HEK293 (cell line): ENCODE results near the gene CHMP4A.

Experiments used
- CTCF ChIA-PET: fragments of 350-600 bp; formaldehyde crosslinking; extraction: SDS; loops from one replicate; lab custom pipeline; 2021; ENCODE audit warnings: antibody characterized with exemption; lab: Yijun Ruan, JAX
- POLR2A ChIA-PET: fragments of 300-600 bp; formaldehyde crosslinking; extraction: SDS; loops from one replicate; lab custom pipeline; 2020; ENCODE audit warnings: antibody characterized with exemption, inconsistent platforms; lab: Yijun Ruan, JAX
- H3K27ac ChIP-seq: fragments of 200-500 bp; sonication (Bioruptor generic); 2 replicates; pipeline ENCODE4 v1.5.1; 2014; ENCODE audit warnings: low read depth, low read length, control low read depth, inconsistent platforms; ENCODE audit errors: extremely low read depth
- H3K36me3 ChIP-seq, 2 experiments: fragments of 200-500 bp in 1 of 2; sonication (Bioruptor generic) in 1 of 2; 1 replicate in 1 of 2; 2 replicates in 1 of 2; pipeline ENCODE4 v1.5.1; 2014 to 2017; ENCODE audit warnings: inconsistent platforms in 2 of 2, low read length in 2 of 2; ENCODE audit not compliant: control insufficient read depth in 2 of 2, insufficient read depth in 1 of 2
- H3K4me1 ChIP-seq: fragments of 200-500 bp; sonication (Bioruptor generic); 2 replicates; pipeline ENCODE4 v1.5.1; 2014; ENCODE audit warnings: mild to moderate bottlenecking, low read length, inconsistent platforms; ENCODE audit not compliant: control insufficient read depth, insufficient read depth
- H3K4me3 ChIP-seq: 2 replicates; pipeline ENCODE4 v1.5.1; 2011; ENCODE audit warnings: low read depth, mild to moderate bottlenecking, control low read depth, low read length, moderate library complexity
- H3K9me3 ChIP-seq: fragments of 200-500 bp; sonication (Bioruptor generic); 2 replicates; pipeline ENCODE4 v1.5.1; 2014; ENCODE audit warnings: low read depth, low read length, inconsistent platforms; ENCODE audit not compliant: control insufficient read depth, insufficient read depth
- AEBP2 ChIP-seq: fragments of 450-650 bp; formaldehyde crosslinking; IDR thresholded peaks from 2 replicates; pipeline ENCODE4 v1.5.1; 2016; ENCODE audit warnings: missing biosample characterization, missing genetic modification characterization, borderline replicate concordance
- GFI1B ChIP-seq: fragments of 450-650 bp; formaldehyde crosslinking; IDR thresholded peaks from 2 replicates; pipeline ENCODE4 v1.5.1; 2016; ENCODE audit warnings: missing biosample characterization, missing genetic modification characterization
- HOXD13 ChIP-seq: sonication (generic); formaldehyde crosslinking; IDR thresholded peaks from 2 replicates; pipeline ENCODE4 v1.8.0; 2022; ENCODE audit warnings: missing genetic modification reagents, borderline replicate concordance
- KLF1 ChIP-seq: fragments of 450-650 bp; formaldehyde crosslinking; IDR thresholded peaks from 2 replicates; pipeline ENCODE4 v1.5.1; 2016; ENCODE audit warnings: missing biosample characterization, missing genetic modification characterization
- PATZ1 ChIP-seq: fragments of 450-650 bp; formaldehyde crosslinking; IDR thresholded peaks from 2 replicates; pipeline ENCODE4 v1.5.1; 2016; ENCODE audit warnings: missing biosample characterization, missing genetic modification characterization
- SP7 ChIP-seq: fragments of 450-650 bp; formaldehyde crosslinking; IDR thresholded peaks from 2 replicates; pipeline ENCODE4 v1.5.1; 2016; ENCODE audit warnings: missing biosample characterization, missing genetic modification characterization
- ZBTB21 ChIP-seq: fragments of 450-650 bp; formaldehyde crosslinking; IDR thresholded peaks from 2 replicates; pipeline ENCODE4 v1.5.1; 2017; ENCODE audit warnings: missing biosample characterization, missing genetic modification characterization
- ZBTB7A ChIP-seq: fragments of 450-650 bp; formaldehyde crosslinking; IDR thresholded peaks from 2 replicates; pipeline ENCODE4 v1.5.1; 2016; ENCODE audit warnings: low read depth, missing biosample characterization, missing genetic modification characterization
- ZEB2 ChIP-seq: fragments of 450-650 bp; formaldehyde crosslinking; IDR thresholded peaks from 2 replicates; pipeline ENCODE4 v1.5.1; 2016; ENCODE audit warnings: missing biosample characterization, missing genetic modification characterization
- ZNF157 ChIP-seq: fragments of 450-650 bp; formaldehyde crosslinking; IDR thresholded peaks from 2 replicates; pipeline ENCODE4 v1.5.1; 2016; ENCODE audit warnings: missing biosample characterization, missing genetic modification characterization
- ZNF266 ChIP-seq: fragments of 450-650 bp; formaldehyde crosslinking; IDR thresholded peaks from 2 replicates; pipeline ENCODE4 v1.5.1; 2016; ENCODE audit warnings: missing biosample characterization, missing genetic modification characterization, low read depth
- ZNF391 ChIP-seq: fragments of 450-650 bp; formaldehyde crosslinking; IDR thresholded peaks from 2 replicates; pipeline ENCODE4 v1.5.1; 2016; ENCODE audit warnings: low read depth, missing biosample characterization, missing genetic modification characterization, borderline replicate concordance
- ZNF529 ChIP-seq: fragments of 450-650 bp; formaldehyde crosslinking; IDR thresholded peaks from 2 replicates; pipeline ENCODE4 v1.5.1; 2017; ENCODE audit warnings: missing genetic modification characterization, missing biosample characterization; ENCODE audit not compliant: insufficient replicate concordance
- ZNF843 ChIP-seq: fragments of 450-650 bp; formaldehyde crosslinking; IDR thresholded peaks from 2 replicates; pipeline ENCODE4 v1.5.1; 2016; ENCODE audit warnings: missing biosample characterization, missing genetic modification characterization
- ZSCAN18 ChIP-seq: fragments of 450-650 bp; formaldehyde crosslinking; IDR thresholded peaks from 2 replicates; pipeline ENCODE4 v1.5.1; 2016; ENCODE audit warnings: missing biosample characterization, missing genetic modification characterization
- TF ChIP-seq, protein P1 (sequence below): fragments of 450-650 bp; formaldehyde crosslinking; IDR thresholded peaks from 2 replicates; pipeline ENCODE4 v1.5.0; 2017; ENCODE audit warnings: missing biosample characterization, missing genetic modification characterization, borderline replicate concordance
- TF ChIP-seq, protein P2 (sequence below): fragments of 450-650 bp; formaldehyde crosslinking; conservative IDR thresholded peaks from 2 replicates; pipeline ENCODE4 v1.5.1; 2016; ENCODE audit warnings: low read depth, missing biosample characterization, missing genetic modification characterization

The CHMP4A gene

GRCh38 chr14:24252289-24253124, 39.2 kb upstream of the CHMP4A start:
- CTCF ChIA-PET = interaction anchor here (0.8 to 4.6 kb wide), 6 partner anchors 10 to 113 kb away, joined by 3 to 22 read pairs (median 4); partner anchors contain the start of genes CIDEB, LTB4R2 and TINF2
- no peak overlapping the region for H3K4me3 ChIP-seq
- H3K9me3 ChIP-seq = no peaks in the 10 kb centered on the region
- H3K4me1 ChIP-seq = no peaks in the 10 kb centered on the region
- peaks cover 0 to 13% of the 10 kb centered on the region in 2 experiments; a peak in 2 of 3 replicates for H3K36me3 ChIP-seq
- no peak overlapping the region for H3K27ac ChIP-seq
- no peak for TF ChIP-seq ZSCAN18 (tag by site-specific recombination)
- TF ChIP-seq KLF1 = no peak
- TF ChIP-seq ZBTB7A = no peak
- TF ChIP-seq SP7 (tag by site-specific recombination) = no peak
- TF ChIP-seq ZEB2 (tag by site-specific recombination) = no peak
- no peak for TF ChIP-seq ZNF391 (tag by site-specific recombination)
- POLR2A ChIA-PET = interaction anchor here (0.6 to 2.2 kb wide), 4 partner anchors 9 to 22 kb away, joined by 4 to 10 read pairs (median 5); partner anchors contain the start of genes RABGGTA and TINF2

GRCh38 chr14:24251880-24252288, 38.6 kb upstream of the CHMP4A start:
- Histone ChIP-seq H3K4me3 (no peak overlapping the region), H3K36me3 (peaks cover 0 to 13% of the 10 kb centered on the region in 2 experiments; a peak in 2 of 3 replicates), H3K4me1 (no peaks in the 10 kb centered on the region), H3K9me3 (no peaks in the 10 kb centered on the region), H3K27ac (no peak overlapping the region)
- TF ChIP-seq ZNF529 (tag by site-specific recombination) = no peak
- POLR2A ChIA-PET = interaction anchor here (0.6 to 2.2 kb wide), 3 partner anchors 8 to 23 kb away, joined by 4 to 10 read pairs (median 4); partner anchors contain the start of gene TINF2
- CTCF ChIA-PET = interaction anchor here (0.8 to 4.6 kb wide), 6 partner anchors 9 to 114 kb away, joined by 3 to 22 read pairs (median 4); partner anchors contain the start of genes LTB4R2 and TINF2

- Histone ChIP-seq H3K4me3 (no peak overlapping the region), H3K27ac (no peak overlapping the region), H3K9me3 (no peaks in the 10 kb centered on the region), H3K36me3 (peaks cover 0 to 13% of the 10 kb centered on the region in 2 experiments; a peak in 2 of 3 replicates), H3K4me1 (no peaks in the 10 kb centered on the region)
- ChIA-PET POLR2A (interaction anchor here (1.0 kb wide), 1 partner anchor 49 kb away, joined by 3 read pairs; the partner anchor contains the start of genes DHRS1 and NOP9), CTCF (interaction anchor here (0.6 to 4.6 kb wide), 4 partner anchors 8 to 585 kb away, joined by 3 to 22 read pairs (median 4); partner anchors contain the start of gene TINF2)
- TF ChIP-seq ZBTB21 (tag by site-specific recombination) (no peak), PATZ1 (tag by site-specific recombination) (no peak), HOXD13 (CRISPR knock-in tag) (no peak), SP7 (tag by site-specific recombination) (no peak), ZNF266 (tag by site-specific recombination) (no peak), ZNF843 (tag by site-specific recombination) (no peak), GFI1B (tag by site-specific recombination) (no peak), ZNF157 (tag by site-specific recombination) (no peak), AEBP2 (tag by site-specific recombination) (no peak), ZBTB7A (no peak)
- TF ChIP-seq, protein P1, sequence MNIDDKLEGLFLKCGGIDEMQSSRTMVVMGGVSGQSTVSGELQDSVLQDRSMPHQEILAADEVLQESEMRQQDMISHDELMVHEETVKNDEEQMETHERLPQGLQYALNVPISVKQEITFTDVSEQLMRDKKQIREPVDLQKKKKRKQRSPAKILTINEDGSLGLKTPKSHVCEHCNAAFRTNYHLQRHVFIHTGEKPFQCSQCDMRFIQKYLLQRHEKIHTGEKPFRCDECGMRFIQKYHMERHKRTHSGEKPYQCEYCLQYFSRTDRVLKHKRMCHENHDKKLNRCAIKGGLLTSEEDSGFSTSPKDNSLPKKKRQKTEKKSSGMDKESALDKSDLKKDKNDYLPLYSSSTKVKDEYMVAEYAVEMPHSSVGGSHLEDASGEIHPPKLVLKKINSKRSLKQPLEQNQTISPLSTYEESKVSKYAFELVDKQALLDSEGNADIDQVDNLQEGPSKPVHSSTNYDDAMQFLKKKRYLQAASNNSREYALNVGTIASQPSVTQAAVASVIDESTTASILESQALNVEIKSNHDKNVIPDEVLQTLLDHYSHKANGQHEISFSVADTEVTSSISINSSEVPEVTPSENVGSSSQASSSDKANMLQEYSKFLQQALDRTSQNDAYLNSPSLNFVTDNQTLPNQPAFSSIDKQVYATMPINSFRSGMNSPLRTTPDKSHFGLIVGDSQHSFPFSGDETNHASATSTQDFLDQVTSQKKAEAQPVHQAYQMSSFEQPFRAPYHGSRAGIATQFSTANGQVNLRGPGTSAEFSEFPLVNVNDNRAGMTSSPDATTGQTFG (tag by site-specific recombination) = no peak
- TF ChIP-seq, protein P2, sequence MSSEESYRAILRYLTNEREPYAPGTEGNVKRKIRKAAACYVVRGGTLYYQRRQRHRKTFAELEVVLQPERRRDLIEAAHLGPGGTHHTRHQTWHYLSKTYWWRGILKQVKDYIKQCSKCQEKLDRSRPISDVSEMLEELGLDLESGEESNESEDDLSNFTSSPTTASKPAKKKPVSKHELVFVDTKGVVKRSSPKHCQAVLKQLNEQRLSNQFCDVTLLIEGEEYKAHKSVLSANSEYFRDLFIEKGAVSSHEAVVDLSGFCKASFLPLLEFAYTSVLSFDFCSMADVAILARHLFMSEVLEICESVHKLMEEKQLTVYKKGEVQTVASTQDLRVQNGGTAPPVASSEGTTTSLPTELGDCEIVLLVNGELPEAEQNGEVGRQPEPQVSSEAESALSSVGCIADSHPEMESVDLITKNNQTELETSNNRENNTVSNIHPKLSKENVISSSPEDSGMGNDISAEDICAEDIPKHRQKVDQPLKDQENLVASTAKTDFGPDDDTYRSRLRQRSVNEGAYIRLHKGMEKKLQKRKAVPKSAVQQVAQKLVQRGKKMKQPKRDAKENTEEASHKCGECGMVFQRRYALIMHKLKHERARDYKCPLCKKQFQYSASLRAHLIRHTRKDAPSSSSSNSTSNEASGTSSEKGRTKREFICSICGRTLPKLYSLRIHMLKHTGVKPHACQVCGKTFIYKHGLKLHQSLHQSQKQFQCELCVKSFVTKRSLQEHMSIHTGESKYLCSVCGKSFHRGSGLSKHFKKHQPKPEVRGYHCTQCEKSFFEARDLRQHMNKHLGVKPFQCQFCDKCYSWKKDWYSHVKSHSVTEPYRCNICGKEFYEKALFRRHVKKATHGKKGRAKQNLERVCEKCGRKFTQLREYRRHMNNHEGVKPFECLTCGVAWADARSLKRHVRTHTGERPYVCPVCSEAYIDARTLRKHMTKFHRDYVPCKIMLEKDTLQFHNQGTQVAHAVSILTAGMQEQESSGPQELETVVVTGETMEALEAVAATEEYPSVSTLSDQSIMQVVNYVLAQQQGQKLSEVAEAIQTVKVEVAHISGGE = no peak
These were observed 37.1 kb upstream of the CHMP4A start for GRCh38 chr14:24250354-24250753.
